Astrocyte of the hippocampus (primary cell): Measurements from ENCODE around the gene MINDY3.
"Not testable (repeated sequence)": the region's sequence is repeated elsewhere in the genome, so short reads cannot be mapped to it uniquely, and the experiment has no call there.

ENCODE experiments used
- DNase-seq: peaks from one replicate; pipeline ENCODE4 v3.0.0; 2011; ENCODE audit warnings: low read depth, low spot score

Gene MINDY3

GRCh38 chr10:15856328-15857015 is 3.8 kb downstream of the MINDY3 start:
- no peak for DNase-seq

- no peak for DNase-seq
Measured at GRCh38 chr10:15853800-15854199, 6.5 kb downstream of the MINDY3 start.

- no peak for DNase-seq
Measured at GRCh38 chr10:15852111-15852557, 8.2 kb downstream of the MINDY3 start.

GRCh38 chr10:15850337-15850978 is 9.8 kb downstream of the MINDY3 start:
- DNase-seq = not testable (repeated sequence)

GRCh38 chr10:15849316-15849715 is 11.0 kb downstream of the MINDY3 start:
- DNase-seq = no peak

- DNase-seq = no peak
Measured at GRCh38 chr10:15847481-15847880, 12.8 kb downstream of the MINDY3 start.

GRCh38 chr10:15844517-15844916 is 15.8 kb downstream of the MINDY3 start:
- DNase-seq = no peak

- DNase-seq = no peak
Measured at GRCh38 chr10:15843695-15844094, 16.6 kb downstream of the MINDY3 start.

GRCh38 chr10:15842556-15843169 is 17.6 kb downstream of the MINDY3 start:
- DNase-seq = no peak

- no peak for DNase-seq
Measured at GRCh38 chr10:15841696-15842095, 18.6 kb downstream of the MINDY3 start.

GRCh38 chr10:15836807-15837206 is 23.5 kb downstream of the MINDY3 start:
- no peak for DNase-seq

- no peak for DNase-seq
Measured at GRCh38 chr10:15829495-15829894, 30.8 kb downstream of the MINDY3 start.

- DNase-seq = peak; percentile 26
Measured at GRCh38 chr10:15824498-15824897, 35.8 kb downstream of the MINDY3 start.

- DNase-seq = no peak
Measured at GRCh38 chr10:15822131-15822530, 38.2 kb downstream of the MINDY3 start.

- DNase-seq = peak; percentile 8
Measured at GRCh38 chr10:15821046-15821683, 39.1 kb downstream of the MINDY3 start.

- peak; percentile 70 for DNase-seq
Measured at GRCh38 chr10:15817409-15818046, 42.8 kb downstream of the MINDY3 start.

GRCh38 chr10:15815242-15815885 is 44.9 kb downstream of the MINDY3 start:
- DNase-seq = no peak

- DNase-seq = no peak
Measured at GRCh38 chr10:15814565-15814964, 45.7 kb downstream of the MINDY3 start.

- DNase-seq = peak; percentile 20
Measured at GRCh38 chr10:15813415-15813814, 46.9 kb downstream of the MINDY3 start.

GRCh38 chr10:15809450-15809849 is 50.9 kb downstream of the MINDY3 start:
- no peak for DNase-seq

- no peak for DNase-seq
Measured at GRCh38 chr10:15808204-15808797, 52.0 kb downstream of the MINDY3 start.
